Stimulated activated CD4-positive, alpha-beta T cell treated with anti-CD3 and anti-CD28 coated beads, TNF-alpha, amount 100 ng/mL, for 48 hours (primary cell): Measurements from ENCODE around the gene CAPN8.

Experiments
- DNase-seq, 3 donors: peaks; one replicate each; pipeline ENCODE4 v3.0.0-alpha.2; 2020; ENCODE audit warnings: low read depth in 3 of 3

The CAPN8 gene

GRCh38 chr1:223654083-223654482 is 11.4 kb downstream of the CAPN8 start:
- no peak for DNase-seq

GRCh38 chr1:223653431-223653830 is 12.1 kb downstream of the CAPN8 start:
- no peak for DNase-seq

DNA sequence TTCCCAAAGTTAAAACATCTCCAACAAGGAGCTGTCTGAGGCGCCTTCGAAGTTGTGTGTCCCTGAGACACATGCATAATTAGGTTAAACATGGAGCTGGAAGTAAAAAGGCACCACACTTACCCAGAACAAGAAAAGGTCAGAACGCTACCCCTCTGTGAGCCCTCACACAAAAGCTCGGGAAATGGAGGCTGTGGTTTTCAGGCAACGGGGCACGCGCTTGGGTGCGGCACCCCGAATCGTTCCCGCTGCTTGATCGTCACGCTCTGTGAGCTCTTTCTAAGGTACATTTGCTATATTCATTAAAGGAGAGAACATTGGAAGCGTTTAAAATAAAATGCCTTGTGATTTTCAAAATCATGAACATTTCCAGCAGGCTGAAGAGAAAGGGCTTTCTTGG is 12.5 kb downstream of the CAPN8 start:
- DNase-seq: no peak

GRCh38 chr1:223652436-223652941 is 13.0 kb downstream of the CAPN8 start:
- no peak for DNase-seq

GRCh38 chr1:223651291-223651991 is 14.1 kb downstream of the CAPN8 start:
- DNase-seq: no peak

DNA sequence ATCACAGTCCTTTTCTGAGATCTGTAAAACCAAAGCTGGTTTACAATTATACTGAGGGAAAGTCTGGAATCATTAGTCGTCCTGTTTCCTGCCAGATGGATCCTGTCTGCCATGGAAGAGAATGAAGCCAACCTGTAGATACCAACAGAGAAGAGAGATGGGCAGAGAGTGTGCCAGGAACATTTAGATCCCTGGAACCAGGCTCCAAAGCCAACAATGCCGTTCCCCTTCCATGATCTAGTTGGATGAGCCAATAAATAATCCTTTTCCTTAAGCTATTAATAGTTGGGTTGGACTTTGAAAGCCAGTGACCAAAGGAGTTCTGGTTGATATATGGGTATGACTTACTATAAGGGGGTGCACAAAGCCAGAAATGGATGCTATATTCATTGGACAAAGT is 15.0 kb downstream of the CAPN8 start:
- DNase-seq: no peak

DNA sequence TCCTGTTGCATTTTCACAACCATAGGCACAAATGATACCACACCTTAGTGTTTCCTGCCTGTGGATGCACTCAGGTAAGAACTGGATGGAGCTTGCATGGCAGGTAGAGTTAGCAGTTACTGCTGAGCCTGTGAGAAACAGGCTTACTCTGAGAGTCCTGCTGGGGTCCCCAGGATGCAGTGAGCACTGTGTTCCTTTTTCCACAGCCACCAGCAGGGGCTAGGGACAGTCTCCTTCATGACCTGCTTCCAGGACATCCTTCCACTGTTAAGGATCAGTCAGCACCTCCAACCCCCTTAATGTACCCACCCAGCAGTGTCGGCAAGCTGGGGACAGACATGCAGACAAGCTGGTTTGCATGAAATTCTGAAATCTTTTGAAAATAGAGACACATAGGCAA is 16.3 kb downstream of the CAPN8 start:
- no peak for DNase-seq

DNA sequence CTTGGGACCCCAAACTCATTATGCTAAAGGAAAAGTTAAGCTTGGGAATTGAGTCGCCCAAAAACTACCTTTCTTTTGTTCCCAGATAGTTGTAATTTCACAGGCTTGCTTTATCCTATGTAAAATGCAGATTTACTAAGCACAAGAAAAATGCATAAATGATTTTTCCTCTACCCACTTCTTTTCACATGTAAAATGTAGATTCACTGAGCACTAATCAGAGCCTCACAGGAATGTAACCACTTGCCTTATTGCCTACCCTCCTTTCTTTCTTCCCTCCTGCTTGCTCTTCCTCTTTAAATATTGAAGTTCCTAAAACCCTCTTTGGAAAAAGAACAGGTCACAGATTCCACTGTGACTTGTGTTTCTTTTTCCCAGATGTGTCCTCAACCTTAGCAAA is 18.3 kb downstream of the CAPN8 start:
- no peak for DNase-seq

GRCh38 chr1:223645903-223646302 is 19.6 kb downstream of the CAPN8 start:
- DNase-seq: no peak

DNA sequence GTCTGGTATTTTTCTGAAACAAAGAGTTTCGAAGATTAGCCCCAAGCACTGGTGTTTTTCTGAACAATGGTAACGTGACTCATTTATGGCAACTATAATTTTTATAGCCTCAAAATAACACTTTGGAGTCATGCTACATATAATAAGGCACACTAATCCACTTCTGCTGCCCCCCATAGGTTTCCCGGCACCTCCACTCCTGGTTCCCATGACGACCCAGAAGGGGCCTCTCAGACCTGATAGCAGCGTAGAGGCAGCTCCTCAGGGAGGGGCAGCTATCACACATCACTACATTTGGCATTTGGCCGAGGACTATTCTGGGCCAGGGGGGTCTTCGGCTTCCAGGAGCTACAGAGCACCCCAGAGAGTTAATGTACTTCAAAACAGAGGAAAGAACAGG is 23.3 kb downstream of the CAPN8 start:
- DNase-seq: no peak

DNA sequence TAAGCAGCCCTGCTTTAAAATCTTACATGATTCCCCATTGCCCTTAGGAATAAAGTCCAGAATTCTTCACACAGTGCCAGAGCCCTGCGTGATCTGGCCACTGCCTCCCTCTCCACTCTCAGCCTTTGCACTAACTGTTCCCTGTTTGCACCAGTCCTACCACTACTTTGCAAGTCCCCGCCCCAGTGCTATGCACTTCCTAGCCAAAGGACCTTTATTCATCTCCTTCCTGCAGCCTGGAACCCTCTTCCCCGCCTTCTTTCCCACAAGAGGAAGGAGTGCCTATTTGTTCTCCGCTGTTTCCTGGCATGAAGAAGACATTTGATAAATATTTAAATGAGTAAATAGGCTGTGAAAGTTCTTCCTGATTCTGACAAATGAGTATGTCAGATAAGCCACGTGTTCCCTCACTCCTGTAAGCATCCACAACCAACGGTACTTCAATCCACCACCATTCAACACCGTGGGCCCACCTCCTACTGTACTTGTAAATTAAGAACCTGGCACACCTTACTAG is 23.9 kb downstream of the CAPN8 start:
- DNase-seq: no peak

- no peak for DNase-seq
These were observed 26.2 kb downstream of the CAPN8 start for GRCh38 chr1:223639331-223639749.

- DNase-seq: no peak
These were observed 30.3 kb downstream of the CAPN8 start for GRCh38 chr1:223635236-223635635.

GRCh38 chr1:223634423-223634822 is 31.1 kb downstream of the CAPN8 start:
- no peak for DNase-seq

GRCh38 chr1:223631956-223632355 is 33.5 kb downstream of the CAPN8 start:
- DNase-seq: no peak

DNA sequence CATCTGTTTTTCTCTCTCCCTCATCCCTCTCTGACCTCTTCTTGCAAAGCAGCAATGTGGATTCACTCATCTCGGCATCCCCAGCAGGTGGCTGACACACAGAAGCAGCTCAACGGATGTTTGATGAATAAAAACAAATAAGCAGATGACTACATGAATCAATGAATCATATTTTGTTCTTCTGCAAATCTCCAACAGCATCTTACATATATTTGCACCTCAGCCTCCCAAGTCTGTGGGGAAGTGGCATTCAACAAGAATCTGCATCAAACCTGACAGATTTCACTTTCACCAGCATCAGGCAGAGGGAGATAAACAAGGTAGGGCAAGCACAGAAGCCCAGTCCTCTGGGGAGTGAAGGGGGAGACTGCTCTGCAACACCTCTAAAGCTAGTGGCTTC is 34.0 kb downstream of the CAPN8 start:
- DNase-seq: no peak

- no peak for DNase-seq
These were observed 36.4 kb downstream of the CAPN8 start for GRCh38 chr1:223629126-223629457.

GRCh38 chr1:223628233-223629125 is 37.0 kb downstream of the CAPN8 start:
- peak; percentile 19 to 45 (median 20) for DNase-seq

- DNase-seq: no peak
These were observed 43.2 kb downstream of the CAPN8 start for GRCh38 chr1:223622132-223622842.

GRCh38 chr1:223621312-223621734 is 44.2 kb downstream of the CAPN8 start:
- DNase-seq: no peak

GRCh38 chr1:223620297-223620897 is 45.1 kb downstream of the CAPN8 start:
- no peak for DNase-seq

GRCh38 chr1:223618680-223619079 is 46.8 kb downstream of the CAPN8 start:
- DNase-seq: no peak
